T-helper 17 cell (primary cell): ENCODE results near the gene GRB10. TPM values are rescaled to one million over a fixed set of nuclear protein-coding genes. Genes with fewer than 3 reads are reported as not detected.

Experiments
- ATAC-seq: fragments of 150-1000 bp; cut with Tn5 transposase; 2 replicates; pipeline ENCODE4 v1.10.0; 2021; ENCODE audit warnings: mild to moderate bottlenecking, moderate library complexity
- DNase-seq, 3 donors: peaks; one replicate each; pipeline versions ENCODE4 v3.0.0 to v3.0.0-alpha.2; 2020 to 2021
- H3K9me3 ChIP-seq: one replicate; pipeline ENCODE4 v1.7.0; 2013; ENCODE audit warnings: low read length, mild to moderate bottlenecking; ENCODE audit not compliant: control insufficient read depth, poor library complexity, severe bottlenecking
- H3K27ac Mint-ChIP-seq: one replicate; pipeline ENCODE4 v1.8.0; 2022; ENCODE audit warnings: mild to moderate bottlenecking, moderate library complexity, mixed read lengths
- H3K27me3 Mint-ChIP-seq: one replicate; pipeline ENCODE4 v1.8.0; 2022; ENCODE audit warnings: mixed read lengths
- H3K36me3 Mint-ChIP-seq: one replicate; pipeline ENCODE4 v1.8.0; 2022; ENCODE audit warnings: low read depth, mixed read lengths
- H3K4me1 Mint-ChIP-seq: one replicate; pipeline ENCODE4 v1.8.0; 2022; ENCODE audit warnings: mild to moderate bottlenecking, mixed read lengths
- H3K4me3 Mint-ChIP-seq: one replicate; pipeline ENCODE4 v1.8.0; 2022; ENCODE audit warnings: mild to moderate bottlenecking, moderate library complexity, mixed read lengths
- total RNA-seq, 4 donors: library from RNA in 2 of 4; stranded (reverse) in 2 of 4; gene quantifications; one replicate each; pipeline ENCODE4 v1.2.3 and lab custom pipeline; 2022 to 2026

GRB10 gene
- total RNA-seq, 2 donors from 2014 or later = 3.8 to 7.0 TPM

- Mint-ChIP-seq H3K27me3 (peaks cover 12% of the 10 kb centered on the region), H3K36me3 (no peaks in the 10 kb centered on the region), H3K4me1 (peaks cover 14% of the 10 kb centered on the region), H3K27ac (no peak overlapping the region), H3K4me3 (no peak overlapping the region)
- DNase-seq = no peak
- H3K9me3 ChIP-seq = no peaks in the 10 kb centered on the region
- ATAC-seq = no peak
Measured at GRCh38 chr7:50615519-50616080, 167.1 kb downstream of the GRB10 start.

DNA sequence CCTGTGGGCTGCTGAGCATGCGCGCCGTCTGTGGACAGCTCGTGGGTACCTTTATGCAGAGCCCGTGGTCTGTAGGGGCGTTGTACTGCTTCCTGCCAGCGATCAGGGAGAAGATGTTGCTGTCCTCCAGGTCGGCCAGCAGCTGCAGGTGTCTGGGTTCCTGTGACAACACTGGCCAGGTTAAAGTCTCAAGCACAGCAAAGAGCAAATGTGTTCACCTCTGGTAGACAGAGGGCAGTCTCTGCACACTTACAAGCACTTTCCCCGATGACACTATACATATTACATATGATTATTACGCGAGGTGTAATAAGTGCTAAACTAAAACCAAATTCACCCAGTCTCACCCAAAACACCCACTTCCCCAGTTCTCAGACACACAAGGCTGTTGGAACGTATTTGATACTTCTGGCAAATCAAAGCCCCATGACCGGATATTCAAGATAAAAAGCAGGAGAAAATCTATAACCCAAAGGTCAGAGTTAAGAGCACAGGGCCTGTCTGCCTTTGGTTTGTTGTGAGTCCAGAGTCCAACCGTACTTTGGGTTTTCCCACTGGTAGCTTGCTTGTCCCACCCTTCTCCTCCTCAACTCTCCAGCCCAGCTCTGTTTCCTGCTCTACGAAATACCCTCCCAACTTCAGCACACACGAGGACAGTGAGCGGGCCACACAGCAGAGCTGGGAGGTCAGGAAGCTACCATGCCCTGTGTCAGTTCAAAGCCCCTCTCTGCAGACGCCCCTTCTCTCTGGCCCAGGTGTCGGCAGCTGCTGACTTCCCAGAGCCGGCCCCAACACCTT is 167.8 kb downstream of the GRB10 start:
- H3K36me3 Mint-ChIP-seq = no peaks in the 10 kb centered on the region
- no peak for DNase-seq
- ATAC-seq = no peak
- H3K27ac Mint-ChIP-seq = no peak overlapping the region
- peaks cover 20% of the 10 kb centered on the region for H3K4me1 Mint-ChIP-seq
- peaks cover 9% of the 10 kb centered on the region for H3K27me3 Mint-ChIP-seq
- H3K4me3 Mint-ChIP-seq = peak overlapping the region; percentile 12
- H3K9me3 ChIP-seq = no peaks in the 10 kb centered on the region

DNA sequence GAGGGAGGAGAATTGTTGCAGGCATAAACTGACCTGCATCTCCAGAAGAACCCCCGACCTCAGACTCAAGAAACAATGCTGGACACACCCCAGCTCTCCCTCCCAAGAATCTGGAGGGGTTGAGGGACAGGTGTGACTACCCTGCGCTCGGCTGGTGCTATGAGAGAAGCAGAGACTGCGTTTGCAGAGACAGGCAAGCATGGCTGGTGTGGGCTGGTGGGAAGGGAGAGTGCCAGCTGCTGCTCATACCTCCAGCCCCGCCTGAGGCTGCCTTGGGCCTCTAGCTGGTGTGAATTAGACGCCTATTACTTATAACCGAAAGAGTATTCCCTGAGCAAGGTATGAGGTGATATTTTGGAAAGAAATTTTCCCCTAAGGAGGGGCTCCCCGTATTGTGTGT is 169.2 kb downstream of the GRB10 start:
- Mint-ChIP-seq H3K27me3 (no peaks in the 10 kb centered on the region), H3K4me1 (peaks cover 27% of the 10 kb centered on the region), H3K4me3 (no peak overlapping the region), H3K27ac (no peak overlapping the region), H3K36me3 (no peaks in the 10 kb centered on the region)
- no peaks in the 10 kb centered on the region for H3K9me3 ChIP-seq
- no peak for ATAC-seq
- no peak for DNase-seq

DNA sequence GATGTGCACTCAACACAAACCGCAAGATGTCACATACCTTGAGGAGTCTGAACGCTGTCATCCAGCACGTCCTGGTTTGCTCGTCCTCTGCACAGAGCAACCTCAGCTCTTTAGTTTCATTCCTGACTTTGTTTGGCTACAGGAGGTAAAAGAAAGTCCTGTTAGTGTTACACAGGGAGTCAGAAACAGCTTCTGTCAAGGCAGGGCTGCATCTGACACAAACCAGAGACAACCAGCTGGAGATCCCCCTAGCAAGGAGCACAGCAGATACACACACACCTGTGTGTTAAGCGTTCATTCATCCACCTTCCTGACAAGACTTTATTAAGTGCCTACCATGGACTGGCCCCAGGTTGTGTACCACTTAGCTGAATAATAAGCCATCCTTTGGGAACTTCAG is 170.0 kb downstream of the GRB10 start:
- H3K27me3 Mint-ChIP-seq = no peaks in the 10 kb centered on the region
- H3K4me3 Mint-ChIP-seq = no peak overlapping the region
- H3K36me3 Mint-ChIP-seq = no peaks in the 10 kb centered on the region
- peaks cover 27% of the 10 kb centered on the region for H3K4me1 Mint-ChIP-seq
- DNase-seq (no peak), ATAC-seq (no peak)
- no peak overlapping the region for H3K27ac Mint-ChIP-seq
- no peaks in the 10 kb centered on the region for H3K9me3 ChIP-seq

DNA sequence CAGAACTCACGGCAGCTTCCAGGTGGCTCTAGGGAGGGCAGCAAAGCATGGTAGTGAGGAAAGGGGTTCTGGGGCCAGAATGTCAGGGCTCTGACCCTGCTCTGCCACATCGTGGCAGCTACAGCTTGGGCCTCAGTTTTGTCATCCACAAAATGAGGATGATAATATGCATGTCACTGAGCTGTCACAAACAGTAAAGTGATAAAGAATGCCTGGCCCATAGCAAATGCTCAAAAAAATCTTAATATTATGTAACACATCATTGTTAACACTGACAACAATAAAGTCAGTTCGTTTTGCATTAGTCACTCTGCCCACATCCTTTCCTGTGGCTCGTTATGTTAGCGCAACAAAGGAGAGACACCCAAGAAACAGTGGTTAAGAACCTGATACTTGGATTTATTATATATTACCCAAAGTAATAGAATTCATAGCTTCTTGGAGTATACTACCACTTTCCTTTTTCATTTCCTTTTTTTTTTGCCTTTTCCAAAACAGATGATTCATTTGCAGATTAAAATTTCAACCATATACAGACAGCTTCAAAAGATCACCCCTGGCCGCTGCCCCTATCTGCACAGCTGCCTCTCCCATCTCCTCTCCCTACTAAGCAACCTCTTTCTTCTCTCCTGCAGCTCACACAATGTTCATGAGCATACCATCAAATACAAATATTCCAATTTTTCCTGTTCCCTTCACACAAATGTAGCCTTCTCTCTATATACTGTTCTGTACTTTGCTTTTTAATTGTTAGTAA is 172.0 kb downstream of the GRB10 start:
- no peaks in the 10 kb centered on the region for H3K36me3 Mint-ChIP-seq
- peak overlapping the region; percentile 67 for H3K4me3 Mint-ChIP-seq

GRCh38 chr7:50608196-50608906 is 174.3 kb downstream of the GRB10 start:
- Mint-ChIP-seq H3K36me3 (no peaks in the 10 kb centered on the region), H3K27ac (peak overlapping the region; percentile 91), H3K27me3 (no peaks in the 10 kb centered on the region), H3K4me1 (peaks cover 20% of the 10 kb centered on the region), H3K4me3 (peak overlapping the region; percentile 37)
- ATAC-seq (peak; percentile 60), DNase-seq (no peak)
- H3K9me3 ChIP-seq = no peaks in the 10 kb centered on the region

More for the DNA sequence above, 172.0 kb downstream of the GRB10 start:
- ATAC-seq = peak; percentile 90
- peak in 1 of 3 donors; percentile 18 for DNase-seq
- H3K27me3 Mint-ChIP-seq = no peaks in the 10 kb centered on the region
- peaks cover 27% of the 10 kb centered on the region for H3K4me1 Mint-ChIP-seq
- H3K9me3 ChIP-seq = no peaks in the 10 kb centered on the region
- H3K27ac Mint-ChIP-seq = peak overlapping the region; percentile 87

- peaks cover 20% of the 10 kb centered on the region for H3K4me1 Mint-ChIP-seq
- DNase-seq (no peak), ATAC-seq (no peak)
- no peaks in the 10 kb centered on the region for H3K9me3 ChIP-seq
- no peaks in the 10 kb centered on the region for H3K27me3 Mint-ChIP-seq
- H3K4me3 Mint-ChIP-seq = peak overlapping the region; percentile 2
- peaks cover 2% of the 10 kb centered on the region for H3K36me3 Mint-ChIP-seq
- peak overlapping the region; percentile 91 for H3K27ac Mint-ChIP-seq
Measured at GRCh38 chr7:50607524-50608125, 175.1 kb downstream of the GRB10 start.

- H3K9me3 ChIP-seq = no peaks in the 10 kb centered on the region
- no peak for DNase-seq
- H3K4me1 Mint-ChIP-seq = peaks cover 11% of the 10 kb centered on the region
- ATAC-seq = no peak
- no peak overlapping the region for H3K27ac Mint-ChIP-seq
- H3K4me3 Mint-ChIP-seq = no peak overlapping the region
- peaks cover 5% of the 10 kb centered on the region for H3K27me3 Mint-ChIP-seq
- peaks cover 5% of the 10 kb centered on the region for H3K36me3 Mint-ChIP-seq
Measured at GRCh38 chr7:50605059-50605458, 177.6 kb downstream of the GRB10 start.

DNA sequence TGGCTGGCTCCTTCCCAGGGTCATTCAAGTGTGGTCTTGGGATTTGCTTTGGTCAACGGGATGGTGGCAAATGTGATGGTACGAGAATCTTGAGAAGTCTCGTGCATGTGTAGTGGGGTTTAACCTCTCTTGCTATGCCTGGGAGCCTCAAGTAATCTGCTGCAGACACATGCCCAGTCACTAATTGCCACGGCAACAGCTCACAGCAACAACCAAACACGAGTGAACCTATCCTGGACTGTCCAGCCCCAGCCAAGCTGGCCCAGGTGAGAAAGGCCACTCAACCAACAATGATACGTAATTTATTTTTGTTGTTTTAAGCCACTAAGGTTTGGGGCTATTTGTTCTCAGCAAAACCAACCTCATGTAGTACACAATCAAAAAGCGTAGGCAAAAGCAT is 179.4 kb downstream of the GRB10 start:
- peaks cover 8% of the 10 kb centered on the region for H3K4me1 Mint-ChIP-seq
- DNase-seq = no peak
- H3K27me3 Mint-ChIP-seq = peaks cover 5% of the 10 kb centered on the region
- H3K27ac Mint-ChIP-seq = no peak overlapping the region
- no peak for ATAC-seq
- H3K4me3 Mint-ChIP-seq = no peak overlapping the region
- H3K36me3 Mint-ChIP-seq = peaks cover 7% of the 10 kb centered on the region
- H3K9me3 ChIP-seq = no peaks in the 10 kb centered on the region

DNA sequence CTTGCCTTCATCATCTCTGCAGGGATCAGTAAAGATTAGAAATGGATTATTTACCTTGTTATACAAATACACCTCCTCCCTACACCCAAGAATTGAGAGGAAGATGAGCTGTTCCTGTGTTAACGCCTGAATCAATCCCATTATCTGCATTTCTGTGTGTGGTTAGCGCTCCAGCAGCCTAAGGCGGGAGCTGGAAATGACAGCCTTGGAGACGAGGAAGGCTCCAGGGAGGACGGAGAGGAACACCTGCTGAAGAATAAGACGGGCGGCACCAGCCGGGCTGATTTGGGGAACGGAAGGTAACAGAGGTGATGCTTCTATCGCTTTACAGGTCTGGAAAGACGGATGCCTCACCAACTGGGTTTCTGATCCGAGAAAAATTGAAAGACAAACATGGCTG is 183.3 kb downstream of the GRB10 start:
- no peak for DNase-seq
- no peaks in the 10 kb centered on the region for H3K9me3 ChIP-seq
- Mint-ChIP-seq H3K36me3 (peaks cover 7% of the 10 kb centered on the region), H3K27me3 (peaks cover 5% of the 10 kb centered on the region), H3K4me1 (peaks cover 18% of the 10 kb centered on the region), H3K27ac (no peak overlapping the region), H3K4me3 (no peak overlapping the region)
- no peak for ATAC-seq

DNA sequence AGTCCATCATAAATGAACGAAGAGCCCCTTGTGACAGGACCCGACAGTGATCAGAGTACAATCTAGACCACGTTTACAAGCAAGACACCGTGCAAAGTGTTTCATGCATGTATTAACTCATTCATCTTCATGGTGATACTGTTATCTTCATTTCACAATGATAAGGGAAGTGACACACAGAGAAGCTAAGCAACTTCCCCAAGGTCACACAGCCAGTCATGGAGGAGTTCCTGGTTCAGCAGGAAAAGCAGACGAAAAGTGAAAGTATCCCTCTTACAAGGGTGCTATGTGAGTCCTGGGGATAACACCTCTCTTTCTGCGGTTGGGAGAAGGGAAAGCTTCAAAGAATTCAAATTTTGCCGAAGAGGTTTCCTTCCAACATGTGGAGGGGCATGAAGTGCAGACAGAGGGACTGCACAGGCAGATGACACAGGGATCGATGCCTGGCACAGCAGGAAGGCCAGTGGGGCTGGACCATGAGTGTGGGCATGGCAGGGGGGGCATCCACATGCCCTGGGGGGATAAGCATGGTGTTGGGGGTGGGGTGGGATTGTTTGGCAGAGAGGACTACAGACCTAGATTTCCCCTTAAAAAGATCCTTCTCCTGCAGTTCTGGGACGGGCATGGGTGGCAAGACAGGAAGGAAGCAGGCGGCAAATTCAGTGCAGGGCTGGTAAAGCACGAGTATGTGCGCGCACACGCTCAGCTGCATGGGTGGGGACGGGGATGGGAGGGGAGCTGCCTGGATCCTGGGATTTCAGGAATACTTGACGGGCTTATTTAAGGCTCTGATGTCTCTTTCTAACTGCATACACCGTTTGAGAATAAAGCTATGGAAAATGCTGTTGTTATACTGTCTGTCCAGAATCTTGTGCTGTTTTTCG is 184.0 kb downstream of the GRB10 start:
- DNase-seq (no peak), ATAC-seq (no peak)
- no peak overlapping the region for H3K4me3 Mint-ChIP-seq
- peaks cover 7% of the 10 kb centered on the region for H3K36me3 Mint-ChIP-seq
- no peaks in the 10 kb centered on the region for H3K9me3 ChIP-seq
- H3K27me3 Mint-ChIP-seq = peaks cover 5% of the 10 kb centered on the region
- H3K27ac Mint-ChIP-seq = no peak overlapping the region
- peaks cover 21% of the 10 kb centered on the region for H3K4me1 Mint-ChIP-seq

- no peak for ATAC-seq
Measured at GRCh38 chr7:50596484-50596883, 186.2 kb downstream of the GRB10 start.

More at GRCh38 chr7:50596484-50596883, 186.2 kb downstream of the GRB10 start:
- H3K36me3 Mint-ChIP-seq = peaks cover 5% of the 10 kb centered on the region
- peak overlapping the region; percentile 14 for H3K27ac Mint-ChIP-seq
- H3K9me3 ChIP-seq = no peaks in the 10 kb centered on the region
- H3K4me3 Mint-ChIP-seq = no peak overlapping the region
- H3K27me3 Mint-ChIP-seq = peaks cover 7% of the 10 kb centered on the region
- DNase-seq = no peak
- H3K4me1 Mint-ChIP-seq = peaks cover 18% of the 10 kb centered on the region
